ENCODE results near the gene NFE2L2.

NFE2L2 gene

GRCh38 chr2:177302552-177302951 is 38.0 kb upstream of the NFE2L2 start:
- H3K9me2 ChIP-seq (replicated peaks; ENCODE audit: insufficient read depth, low read length): no peaks in the 10 kb centered on the region
- no peak overlapping the region for H3K9ac ChIP-seq (ENCODE audit: low read length)
- no peak overlapping the region for H3K4me2 ChIP-seq (ENCODE audit: low read depth, low read length, poor library complexity, severe bottlenecking)
- H4K20me1 ChIP-seq (ENCODE audit: low read depth, low read length): no peaks in the 10 kb centered on the region
- H3K4me3 ChIP-seq (ENCODE audit: insufficient read depth, low read length, poor library complexity, severe bottlenecking): no peak overlapping the region
- no peaks in the 10 kb centered on the region for H3K27me3 ChIP-seq (ENCODE audit: low read length)
- TF ChIP-seq EZH2phosphoT487 (conservative IDR thresholded peaks at IDR 0.05; ENCODE audit: low read length): no peak
- TF ChIP-seq CTCF (IDR thresholded peaks at IDR 0.05; ENCODE audit: insufficient read depth, low read length, poor library complexity, severe bottlenecking): no peak
- H3F3A ChIP-seq (ENCODE audit: insufficient read depth): no peaks in the 10 kb centered on the region
- no peak overlapping the region for H3K27ac ChIP-seq (ENCODE audit: low read depth, low read length)
- H3K36me3 ChIP-seq (ENCODE audit: low read length): no peaks in the 10 kb centered on the region
- no peak overlapping the region for H2AFZ ChIP-seq (ENCODE audit: low read depth, low read length, severe bottlenecking)
- no peaks in the 10 kb centered on the region for H3K79me2 ChIP-seq (ENCODE audit: insufficient read depth, low read length)
- no peaks in the 10 kb centered on the region for H3K9me3 ChIP-seq (ENCODE audit: insufficient read depth, low read length)

GRCh38 chr2:177298191-177298590 is 33.7 kb upstream of the NFE2L2 start:
- Histone ChIP-seq H3K27ac (ENCODE audit: low read depth, low read length) (no peak overlapping the region), H3K9me2 (replicated peaks; ENCODE audit: insufficient read depth, low read length) (no peaks in the 10 kb centered on the region), H3K4me2 (ENCODE audit: low read depth, low read length, poor library complexity, severe bottlenecking) (no peak overlapping the region), H3K27me3 (ENCODE audit: low read length) (no peaks in the 10 kb centered on the region), H3K9me3 (ENCODE audit: insufficient read depth, low read length) (no peaks in the 10 kb centered on the region), H3F3A (ENCODE audit: insufficient read depth) (no peaks in the 10 kb centered on the region), H3K9ac (ENCODE audit: low read length) (no peak overlapping the region), H2AFZ (ENCODE audit: low read depth, low read length, severe bottlenecking) (no peak overlapping the region), H4K20me1 (ENCODE audit: low read depth, low read length) (no peaks in the 10 kb centered on the region), H3K4me3 (ENCODE audit: insufficient read depth, low read length, poor library complexity, severe bottlenecking) (no peak overlapping the region), H3K36me3 (ENCODE audit: low read length) (no peaks in the 10 kb centered on the region), H3K79me2 (ENCODE audit: insufficient read depth, low read length) (no peaks in the 10 kb centered on the region)
- TF ChIP-seq EZH2phosphoT487 (conservative IDR thresholded peaks at IDR 0.05; ENCODE audit: low read length) (no peak), CTCF (IDR thresholded peaks at IDR 0.05; ENCODE audit: insufficient read depth, low read length, poor library complexity, severe bottlenecking) (no peak)

GRCh38 chr2:177296040-177296439 is 31.5 kb upstream of the NFE2L2 start:
- Histone ChIP-seq H3K4me2 (ENCODE audit: low read depth, low read length, poor library complexity, severe bottlenecking) (no peak overlapping the region), H4K20me1 (ENCODE audit: low read depth, low read length) (no peaks in the 10 kb centered on the region), H3K9me3 (ENCODE audit: insufficient read depth, low read length) (no peaks in the 10 kb centered on the region), H3K27me3 (ENCODE audit: low read length) (no peaks in the 10 kb centered on the region), H3K79me2 (ENCODE audit: insufficient read depth, low read length) (no peaks in the 10 kb centered on the region), H3K4me3 (ENCODE audit: insufficient read depth, low read length, poor library complexity, severe bottlenecking) (no peak overlapping the region), H3F3A (ENCODE audit: insufficient read depth) (no peaks in the 10 kb centered on the region), H3K27ac (ENCODE audit: low read depth, low read length) (no peak overlapping the region), H3K9ac (ENCODE audit: low read length) (no peak overlapping the region), H2AFZ (ENCODE audit: low read depth, low read length, severe bottlenecking) (no peak overlapping the region), H3K36me3 (ENCODE audit: low read length) (no peaks in the 10 kb centered on the region), H3K9me2 (replicated peaks; ENCODE audit: insufficient read depth, low read length) (no peaks in the 10 kb centered on the region)
- TF ChIP-seq EZH2phosphoT487 (conservative IDR thresholded peaks at IDR 0.05; ENCODE audit: low read length): no peak
- no peak for TF ChIP-seq CTCF (IDR thresholded peaks at IDR 0.05; ENCODE audit: insufficient read depth, low read length, poor library complexity, severe bottlenecking)

Data from SU-DHL-6 (cell line).